ENCODE results near the gene PRRG3. TPM values are rescaled to one million over a fixed set of nuclear protein-coding genes. Genes with fewer than 3 reads are reported as not detected.

Gene PRRG3
- total and polyA plus RNA-seq, 2 donors (not counting 1 experiment from before 2014, with no cell fraction given): not detected

GRCh38 chrX:151701071-151701470, 5.8 kb downstream of the PRRG3 start:
- Histone ChIP-seq H3K27me3 (replicated peaks in 1 of 4; ENCODE audit: control extremely low read depth in 1 of 4, control insufficient read depth in 3 of 4, insufficient read depth in 4 of 4, low read length in 3 of 4) (no peaks in the 10 kb centered on the region), H3K36me3 (replicated peaks in 1 of 2; ENCODE audit: control extremely low read depth in 1 of 2, control insufficient read depth in 1 of 2, extremely low read depth in 1 of 2, insufficient read depth in 2 of 2, low read length in 1 of 2) (no peaks in the 10 kb centered on the region), H3K79me2 (ENCODE audit: control insufficient read depth, insufficient read depth, low read length) (no peaks in the 10 kb centered on the region), H3K9ac (ENCODE audit: low read length) (no peak overlapping the region), H3K27ac (ENCODE audit: low read length in 2 of 2) (no peak overlapping the region), H4K20me1 (ENCODE audit: control insufficient read depth, insufficient read depth, low read length, poor library complexity, severe bottlenecking) (no peaks in the 10 kb centered on the region), H3K4me2 (replicated peaks; ENCODE audit: low read depth, low read length, poor library complexity, severe bottlenecking) (no peak overlapping the region), H2AFZ (ENCODE audit: insufficient read depth, low read depth, low read length, poor library complexity, severe bottlenecking) (no peak overlapping the region), H3K9me3 (ENCODE audit: control extremely low read depth in 1 of 3, control insufficient read depth in 2 of 3, insufficient read depth in 1 of 3, low read length in 2 of 3) (no peaks in the 10 kb centered on the region), H3K4me1 (ENCODE audit: control insufficient read depth in 2 of 2, insufficient read depth in 2 of 2, low read length in 2 of 2) (no peaks in the 10 kb centered on the region), H3K4me3 (ENCODE audit: control extremely low read depth in 1 of 5, extremely low read depth in 1 of 5, insufficient read depth in 1 of 5, low read depth in 2 of 5, low read length in 4 of 5) (no peak overlapping the region)
- ChIA-PET CTCF (no interaction called here), POLR2A (no interaction called here)
- no peaks in the 10 kb centered on the region for H3K9me3 Mint-ChIP-seq (ENCODE audit: insufficient read depth)
- H3K27ac Mint-ChIP-seq: no peak overlapping the region
- peaks cover under 1% of the 10 kb centered on the region for H3K27me3 Mint-ChIP-seq
- no CpG with 5 or more reads among the region's 4 CpGs for WGBS (ENCODE audit: insufficient coverage)
- no peak for DNase-seq
- ATAC-seq (ENCODE audit: low read depth): no peak
- H3K4me1 Mint-ChIP-seq: no peaks in the 10 kb centered on the region
- intact Hi-C loops (cut with micrococcal nuclease): no loop called here
- no peak overlapping the region for H3K4me3 Mint-ChIP-seq
- TF ChIP-seq EZH2 (IDR thresholded peaks at IDR 0.05; ENCODE audit: borderline replicate concordance, insufficient read depth, low read depth, low read length, poor library complexity, severe bottlenecking) (no peak), CTCF (IDR thresholded peaks at IDR 0.05) (no peak)

GRCh38 chrX:151701531-151701930, 6.3 kb downstream of the PRRG3 start:
- no peak overlapping the region for H2AFZ ChIP-seq (ENCODE audit: insufficient read depth, low read depth, low read length, poor library complexity, severe bottlenecking)
- no peaks in the 10 kb centered on the region for H3K27me3 ChIP-seq (replicated peaks in 1 of 4; ENCODE audit: control extremely low read depth in 1 of 4, control insufficient read depth in 3 of 4, insufficient read depth in 4 of 4, low read length in 3 of 4)
- POLR2A ChIA-PET: no interaction called here
- no peak overlapping the region for H3K9ac ChIP-seq (ENCODE audit: low read length)
- no peak for TF ChIP-seq EZH2 (IDR thresholded peaks at IDR 0.05; ENCODE audit: borderline replicate concordance, insufficient read depth, low read depth, low read length, poor library complexity, severe bottlenecking)
- no peak for TF ChIP-seq CTCF (IDR thresholded peaks at IDR 0.05)
- DNase-seq: no peak
- no peaks in the 10 kb centered on the region for H4K20me1 ChIP-seq (ENCODE audit: control insufficient read depth, insufficient read depth, low read length, poor library complexity, severe bottlenecking)
- no peaks in the 10 kb centered on the region for H3K4me1 ChIP-seq (ENCODE audit: control insufficient read depth in 2 of 2, insufficient read depth in 2 of 2, low read length in 2 of 2)
- no peak for ATAC-seq (ENCODE audit: low read depth)
- no peaks in the 10 kb centered on the region for H3K4me1 Mint-ChIP-seq
- H3K9me3 ChIP-seq (ENCODE audit: control extremely low read depth in 1 of 3, control insufficient read depth in 2 of 3, insufficient read depth in 1 of 3, low read length in 2 of 3): no peaks in the 10 kb centered on the region
- H3K36me3 ChIP-seq (replicated peaks in 1 of 2; ENCODE audit: control extremely low read depth in 1 of 2, control insufficient read depth in 1 of 2, extremely low read depth in 1 of 2, insufficient read depth in 2 of 2, low read length in 1 of 2): no peaks in the 10 kb centered on the region
- no peak overlapping the region for H3K4me3 Mint-ChIP-seq
- intact Hi-C loops (cut with micrococcal nuclease): no loop called here
- H3K9me3 Mint-ChIP-seq (ENCODE audit: insufficient read depth): no peaks in the 10 kb centered on the region
- no peak overlapping the region for H3K4me3 ChIP-seq (ENCODE audit: control extremely low read depth in 1 of 5, extremely low read depth in 1 of 5, insufficient read depth in 1 of 5, low read depth in 2 of 5, low read length in 4 of 5)
- no peaks in the 10 kb centered on the region for H3K27me3 Mint-ChIP-seq
- no peak overlapping the region for H3K4me2 ChIP-seq (replicated peaks; ENCODE audit: low read depth, low read length, poor library complexity, severe bottlenecking)
- no peak overlapping the region for H3K27ac Mint-ChIP-seq
- no peak overlapping the region for H3K27ac ChIP-seq (ENCODE audit: low read length in 2 of 2)
- CTCF ChIA-PET: no interaction called here
- WGBS (ENCODE audit: insufficient coverage): 100% methylated on average over 2 of the region's 7 CpGs
- no peaks in the 10 kb centered on the region for H3K79me2 ChIP-seq (ENCODE audit: control insufficient read depth, insufficient read depth, low read length)

Data from B cell (primary cell).